Left hindlimb (tissue), 1 donor: ENCODE data around the gene UTP11.
A peak's percentile ranks its signal among the peaks of the same experiment; 100 is the strongest.

Experiments
- DNase-seq: peaks from one replicate; pipeline ENCODE4 v3.0.0-alpha.2; 2018

UTP11 gene

GRCh38 chr1:38003261-38004250 is 9.0 kb upstream of the UTP11 start:
- no peak for DNase-seq

GRCh38 chr1:38004284-38005108 is 8.0 kb upstream of the UTP11 start:
- DNase-seq, result no peak

GRCh38 chr1:38005195-38006007 is 7.1 kb upstream of the UTP11 start, which contains the start of gene FHL3:
Gene FHL3 (minus strand): TSS chr1:38005514. CDS start chr1:37999412, 6,102 bp downstream.
- peak; percentile 89 for DNase-seq

GRCh38 chr1:38006008-38006828 is 6.3 kb upstream of the UTP11 start:
- DNase-seq, result peak; percentile 60

- DNase-seq, result no peak
These were observed 3.3 kb upstream of the UTP11 start for GRCh38 chr1:38009088-38009840.

GRCh38 chr1:38009841-38010180 is 2.7 kb upstream of the UTP11 start:
- DNase-seq, result no peak

- DNase-seq, result no peak
These were observed 691 bp downstream of the UTP11 start for GRCh38 chr1:38013227-38013622.

GRCh38 chr1:38014171-38014570 is 1.6 kb downstream of the UTP11 start:
- DNase-seq, result no peak

- no peak for DNase-seq
These were observed 2.3 kb downstream of the UTP11 start for GRCh38 chr1:38014724-38015424.

- no peak for DNase-seq
These were observed 3.6 kb downstream of the UTP11 start for GRCh38 chr1:38015978-38016725.

- no peak for DNase-seq
These were observed 6.4 kb downstream of the UTP11 start for GRCh38 chr1:38018864-38019343.

GRCh38 chr1:38020396-38020795 is 7.9 kb downstream of the UTP11 start:
- no peak for DNase-seq

GRCh38 chr1:38021969-38022368 is 9.4 kb downstream of the UTP11 start:
- DNase-seq, result no peak

- no peak for DNase-seq
These were observed 10.3 kb downstream of the UTP11 start for GRCh38 chr1:38022810-38023209.

- DNase-seq, result no peak
These were observed 12.7 kb downstream of the UTP11 start for GRCh38 chr1:38025233-38025632.

- no peak for DNase-seq
These were observed 13.1 kb downstream of the UTP11 start for GRCh38 chr1:38025664-38026063.

- DNase-seq, result peak; percentile 49
These were observed 14.2 kb downstream of the UTP11 start for GRCh38 chr1:38026592-38027200.

GRCh38 chr1:38027201-38028104 is 14.9 kb downstream of the UTP11 start:
- DNase-seq, result peak; percentile 30
